Endothelial cell of umbilical vein (primary cell): ENCODE data around the gene GPSM1. TPM values are rescaled to one million over a fixed set of nuclear protein-coding genes. Genes with fewer than 3 reads are reported as not detected.

Source experiments
- BruUV-seq: library from RNA; stranded (reverse); fragments of 400-500 nt; replicated peaks from 2 replicates; lab custom pipeline; 2021; lab: Mats Ljungman, UMichigan
- CTCF ChIA-PET: fragments of 300-600, 350-600 bp; sonication (Branson Sonifier 250); formaldehyde crosslinking; loops from one replicate; lab custom pipeline; 2021; ENCODE audit warnings: antibody characterized with exemption, inconsistent platforms; lab: Charles Lee
- POLR2A ChIA-PET: fragments of 300-600, 350-600 bp; sonication (Branson Sonifier 250); formaldehyde crosslinking; loops from one replicate; lab custom pipeline; 2021; ENCODE audit warnings: antibody characterized with exemption, inconsistent platforms; lab: Charles Lee
- DNase-seq: peaks from one replicate; pipeline ENCODE4 v3.0.0-alpha.2; 2011; ENCODE audit warnings: low read depth, low spot score
- FAIRE-seq: peaks from 2 replicates; lab custom pipeline; 2011; peaks lifted over from hg19 to GRCh38; lab: Jason Lieb, UNC
- H2AFZ ChIP-seq: 2 replicates; pipeline ENCODE4 v1.6.0; 2012; ENCODE audit warnings: low read depth, low read length, control low read depth, inconsistent platforms
- H3K27ac ChIP-seq: 2 replicates; pipeline ENCODE4 v1.5.1; 2011; ENCODE audit warnings: low read depth, mild to moderate bottlenecking, control low read depth, low read length, moderate library complexity; ENCODE audit not compliant: insufficient read depth
- H3K27me3 ChIP-seq, 2 experiments: 2 replicates each; pipeline versions ENCODE4 v1.6.0 to v1.6.1; 2011; ENCODE audit warnings: low read length in 2 of 2, mixed read lengths in 1 of 2; ENCODE audit not compliant: control insufficient read depth in 2 of 2, insufficient read depth in 2 of 2
- H3K36me3 ChIP-seq, 2 experiments: 2 replicates in 1 of 2; 3 replicates in 1 of 2; pipeline ENCODE4 v1.5.1; 2011; ENCODE audit warnings: low read length in 2 of 2, mild to moderate bottlenecking in 1 of 2, moderate library complexity in 1 of 2; ENCODE audit not compliant: control insufficient read depth in 2 of 2, insufficient read depth in 2 of 2; ENCODE audit errors: extremely low read depth in 1 of 2
- H3K4me1 ChIP-seq: 3 replicates; pipeline ENCODE4 v1.5.1; 2011; ENCODE audit warnings: mild to moderate bottlenecking, low read length; ENCODE audit not compliant: control insufficient read depth, insufficient read depth; ENCODE audit errors: extremely low read depth
- H3K4me2 ChIP-seq: 2 replicates; pipeline ENCODE4 v1.6.1; 2011; ENCODE audit warnings: low read length, control low read depth, mixed read lengths; ENCODE audit not compliant: insufficient read depth
- H3K4me3 ChIP-seq, 3 experiments: fragments of 200-600 bp in 1 of 3; sonication (generic), shearing (Covaris generic) in 1 of 3; replicated peaks in 1 of 3; 2 replicates each; pipeline ENCODE4 v1.5.1; 2011 to 2016; ENCODE audit warnings: control low read depth in 3 of 3, low read length in 3 of 3, mild to moderate bottlenecking in 2 of 3, inconsistent platforms in 1 of 3, low read depth in 1 of 3, moderate library complexity in 1 of 3; ENCODE audit not compliant: insufficient read depth in 1 of 3
- H3K79me2 ChIP-seq: 2 replicates; pipeline ENCODE4 v1.6.0; 2012; ENCODE audit warnings: low read length, inconsistent platforms; ENCODE audit not compliant: control insufficient read depth, insufficient read depth
- H3K9ac ChIP-seq: replicated peaks from 2 replicates; pipeline ENCODE3; 2011; ENCODE audit warnings: low read length, control low read depth; ENCODE audit not compliant: insufficient read depth; ENCODE audit errors: extremely low read depth
- H3K9me1 ChIP-seq: replicated peaks from 3 replicates; pipeline ENCODE4 v1.6.0; 2011; ENCODE audit warnings: mild to moderate bottlenecking, low read length; ENCODE audit not compliant: control insufficient read depth, insufficient read depth; ENCODE audit errors: extremely low read depth
- H3K9me3 ChIP-seq: replicated peaks from 2 replicates; pipeline ENCODE4 v1.5.1; 2012; ENCODE audit warnings: low read length, inconsistent platforms; ENCODE audit not compliant: control insufficient read depth, insufficient read depth
- H4K20me1 ChIP-seq: replicated peaks from 2 replicates; pipeline ENCODE3; 2011; ENCODE audit warnings: mild to moderate bottlenecking, low read length; ENCODE audit not compliant: control insufficient read depth, insufficient read depth; ENCODE audit errors: extremely low read depth
- EZH2 ChIP-seq: IDR thresholded peaks from 2 replicates; pipeline ENCODE4 v1.6.1; 2012; ENCODE audit warnings: borderline replicate concordance, low read depth, mild to moderate bottlenecking, moderate library complexity, low read length, inconsistent platforms; ENCODE audit not compliant: severe bottlenecking
- FOS ChIP-seq: IDR thresholded peaks from 2 replicates; pipeline ENCODE4 v1.6.1; 2011; ENCODE audit warnings: mild to moderate bottlenecking, low read length, moderate library complexity, borderline replicate concordance; ENCODE audit not compliant: insufficient read depth
- GATA2 ChIP-seq: IDR thresholded peaks from 2 replicates; pipeline ENCODE4 v1.7.0; 2011; ENCODE audit warnings: low read depth, mild to moderate bottlenecking, moderate library complexity, mixed read lengths, low read length; ENCODE audit not compliant: insufficient read length, insufficient read depth
- JUN ChIP-seq: IDR thresholded peaks from 2 replicates; pipeline ENCODE4 v1.6.1; 2011; ENCODE audit warnings: borderline replicate concordance, low read depth; ENCODE audit not compliant: insufficient read length, insufficient read depth
- MYC ChIP-seq: IDR thresholded peaks from one replicate; pipeline ENCODE4 v1.6.1; 2011; ENCODE audit warnings: mild to moderate bottlenecking, low read depth, low read length
- POLR2A ChIP-seq: IDR thresholded peaks from 2 replicates; pipeline ENCODE4 v1.6.1; 2012; ENCODE audit warnings: low read depth, mild to moderate bottlenecking, control low read depth, low read length
- POLR2AphosphoS5 ChIP-seq: IDR thresholded peaks from 2 replicates; pipeline ENCODE4 v1.6.1; 2012; ENCODE audit warnings: low read depth, mild to moderate bottlenecking, control low read depth, low read length, moderate library complexity; ENCODE audit not compliant: insufficient read depth
- dilution Hi-C: fragments of 300-500 bp; cut with MboI; formaldehyde crosslinking; loops from one replicate; pipeline ENCODE4 v1.15.0; 2019; ENCODE audit warnings: low sequenced_read_pairs; ENCODE audit not compliant: extremely low pct_ligation_motif_present
- intact Hi-C: fragments of 100-400 bp; cut with micrococcal nuclease; formaldehyde crosslinking; loops from one replicate; pipeline ENCODE4 v1.10.0; 2022
- polyA plus RNA-seq, 4 experiments: library from polyadenylated mRNA; depleted of rRNA in 3 of 4; stranded (reverse) in 3 of 4; unstranded in 1 of 4; fragments of >200 nt; gene quantifications; 2 replicates each; pipeline versions ENCODE4 v1.2.1 to v1.2.3, GENCODE V29; 2011 to 2012; ENCODE audit warnings: missing spikeins in 1 of 4
- total RNA-seq: library from RNA; stranded (reverse); gene quantifications from 2 replicates; pipeline ENCODE4 v1.2.3, GENCODE V29; 2021
- TF ChIP-seq, protein P1 (sequence below), 2 donors: IDR thresholded peaks; 1 replicate in 1 of 2; 2 replicates in 1 of 2; pipeline ENCODE4 v1.5.1; 2011; ENCODE audit warnings: low read length in 2 of 2, mild to moderate bottlenecking in 2 of 2, moderate library complexity in 2 of 2, control low read depth in 1 of 2, inconsistent platforms in 1 of 2, low read depth in 1 of 2; ENCODE audit not compliant: insufficient read depth in 1 of 2; ENCODE audit errors: extremely low read depth in 1 of 2
- TF ChIP-seq, protein P2 (sequence below): IDR thresholded peaks from 2 replicates; pipeline ENCODE4 v1.6.1; 2011; ENCODE audit not compliant: insufficient read depth, insufficient read length

GPSM1 gene
- total and polyA plus RNA-seq, 2 donors (not counting 3 experiments of a cell fraction or from before 2014, with no cell fraction given): 34.6 to 47.1 TPM

- intact Hi-C loops (no loop called here), dilution Hi-C loops (no loop called here)
- no peak overlapping the region for H2AFZ ChIP-seq
- BruUV-seq: no TSS peak
- H3K27me3 ChIP-seq: no peaks in the 10 kb centered on the region
- no peaks in the 10 kb centered on the region for H3K36me3 ChIP-seq
- no peak overlapping the region for H3K27ac ChIP-seq
- TF ChIP-seq POLR2AphosphoS5 (no peak), JUN (no peak), GATA2 (no peak), EZH2 (no peak), POLR2A (no peak), MYC (no peak), FOS (no peak)
- TF ChIP-seq, protein P1, sequence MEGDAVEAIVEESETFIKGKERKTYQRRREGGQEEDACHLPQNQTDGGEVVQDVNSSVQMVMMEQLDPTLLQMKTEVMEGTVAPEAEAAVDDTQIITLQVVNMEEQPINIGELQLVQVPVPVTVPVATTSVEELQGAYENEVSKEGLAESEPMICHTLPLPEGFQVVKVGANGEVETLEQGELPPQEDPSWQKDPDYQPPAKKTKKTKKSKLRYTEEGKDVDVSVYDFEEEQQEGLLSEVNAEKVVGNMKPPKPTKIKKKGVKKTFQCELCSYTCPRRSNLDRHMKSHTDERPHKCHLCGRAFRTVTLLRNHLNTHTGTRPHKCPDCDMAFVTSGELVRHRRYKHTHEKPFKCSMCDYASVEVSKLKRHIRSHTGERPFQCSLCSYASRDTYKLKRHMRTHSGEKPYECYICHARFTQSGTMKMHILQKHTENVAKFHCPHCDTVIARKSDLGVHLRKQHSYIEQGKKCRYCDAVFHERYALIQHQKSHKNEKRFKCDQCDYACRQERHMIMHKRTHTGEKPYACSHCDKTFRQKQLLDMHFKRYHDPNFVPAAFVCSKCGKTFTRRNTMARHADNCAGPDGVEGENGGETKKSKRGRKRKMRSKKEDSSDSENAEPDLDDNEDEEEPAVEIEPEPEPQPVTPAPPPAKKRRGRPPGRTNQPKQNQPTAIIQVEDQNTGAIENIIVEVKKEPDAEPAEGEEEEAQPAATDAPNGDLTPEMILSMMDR (IDR thresholded peaks at IDR 0.05; ENCODE audit: extremely low read depth in 1 of 2, insufficient read depth in 1 of 2, low read depth in 1 of 2, low read length in 2 of 2): no peak
- TF ChIP-seq, protein P2, sequence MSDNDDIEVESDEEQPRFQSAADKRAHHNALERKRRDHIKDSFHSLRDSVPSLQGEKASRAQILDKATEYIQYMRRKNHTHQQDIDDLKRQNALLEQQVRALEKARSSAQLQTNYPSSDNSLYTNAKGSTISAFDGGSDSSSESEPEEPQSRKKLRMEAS: no peak
- no peaks in the 10 kb centered on the region for H3K9me3 ChIP-seq
- CTCF ChIA-PET: no interaction called here
- FAIRE-seq: no peak
- no peak for DNase-seq
- H3K4me3 ChIP-seq: no peak overlapping the region
- POLR2A ChIA-PET: no interaction called here
- no peak overlapping the region for H3K9ac ChIP-seq
- H3K9me1 ChIP-seq: no peaks in the 10 kb centered on the region
- no peak overlapping the region for H3K4me2 ChIP-seq
- H3K79me2 ChIP-seq: no peaks in the 10 kb centered on the region
- H3K4me1 ChIP-seq: peaks cover 5% of the 10 kb centered on the region
- no peaks in the 10 kb centered on the region for H4K20me1 ChIP-seq
Observed at GRCh38 chr9:136347472-136348256, 20.3 kb downstream of the GPSM1 start.
